Measurements from ENCODE around the gene FBXW4.
"Not testable (repeated sequence)": the region's sequence is repeated elsewhere in the genome, so short reads cannot be mapped to it uniquely, and the experiment has no call there.

FBXW4 gene

GRCh38 chr10:101617102-101617823, 77.7 kb downstream of the FBXW4 start:
- no peak for DNase-seq (ENCODE audit: low read depth, low spot score)

DNA sequence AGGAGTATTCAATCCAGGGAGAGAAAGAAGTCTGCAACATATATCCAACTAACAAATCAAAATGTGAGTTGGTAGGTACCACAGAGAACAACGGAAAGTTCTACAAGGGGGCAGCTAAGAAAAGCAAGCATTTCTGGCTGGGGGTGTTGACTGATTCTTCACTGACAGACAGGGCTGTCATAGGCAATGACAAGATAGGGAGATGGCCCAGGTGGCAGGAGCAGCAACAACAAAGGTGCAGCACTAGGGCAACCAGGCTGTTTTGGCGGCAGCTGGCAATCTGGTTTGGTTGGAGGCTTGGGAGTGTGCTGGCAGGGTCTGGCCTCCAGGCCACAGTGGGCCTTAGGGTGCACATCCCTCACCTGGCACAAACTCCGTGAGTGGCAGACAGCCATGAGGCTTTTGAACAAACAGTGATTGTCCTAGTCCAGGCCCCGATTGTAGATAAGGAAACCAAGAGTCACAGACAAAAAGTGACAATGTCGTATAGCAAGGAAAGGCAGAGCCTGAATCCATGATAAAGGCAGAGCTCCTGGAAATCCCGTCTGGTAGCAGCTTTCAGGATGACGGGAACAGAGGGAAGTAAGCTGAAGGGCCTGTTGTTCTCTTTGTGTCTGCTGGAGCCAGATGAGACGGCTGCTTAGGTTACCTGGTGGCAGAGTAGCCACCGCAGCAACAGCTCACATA, 78.4 kb downstream of the FBXW4 start:
- DNase-seq (ENCODE audit: low read depth, low spot score): no peak

DNA sequence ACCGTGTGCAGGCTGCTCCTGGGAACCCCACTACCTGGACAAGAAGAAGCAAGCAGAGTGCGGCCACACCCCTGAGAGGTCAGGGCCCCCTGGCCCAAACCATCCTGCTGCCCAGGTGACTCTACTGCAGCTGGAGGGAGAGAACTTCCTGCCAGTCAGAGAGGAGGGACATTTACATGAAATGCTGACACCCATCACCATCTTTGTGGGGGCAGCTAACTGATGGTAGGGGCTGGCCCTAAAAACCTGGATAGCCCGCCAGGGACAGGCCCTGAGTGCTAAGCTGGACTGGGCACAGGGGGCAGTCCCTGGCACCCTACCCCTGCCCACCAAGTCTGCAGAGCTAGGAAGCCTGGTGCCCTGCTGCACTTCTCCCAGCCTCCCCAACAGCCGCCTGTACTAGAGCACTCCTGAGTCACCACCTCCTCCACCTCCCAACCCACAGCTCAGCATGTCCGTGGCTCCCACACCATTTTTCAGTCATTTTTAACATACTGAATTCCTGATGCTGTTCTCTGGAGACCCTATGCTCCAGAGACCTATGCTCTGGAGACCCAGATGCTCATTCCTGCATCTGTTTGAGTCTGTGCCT, 79.3 kb downstream of the FBXW4 start:
- DNase-seq (ENCODE audit: low read depth, low spot score): no peak

- no peak for DNase-seq (ENCODE audit: low read depth, low spot score)
These were observed 80.1 kb downstream of the FBXW4 start for GRCh38 chr10:101614663-101615524.

- no peak for DNase-seq (ENCODE audit: low read depth, low spot score)
These were observed 81.3 kb downstream of the FBXW4 start for GRCh38 chr10:101613646-101614045.

- DNase-seq (ENCODE audit: low read depth, low spot score): no peak
These were observed 82.1 kb downstream of the FBXW4 start for GRCh38 chr10:101612872-101613271.

DNA sequence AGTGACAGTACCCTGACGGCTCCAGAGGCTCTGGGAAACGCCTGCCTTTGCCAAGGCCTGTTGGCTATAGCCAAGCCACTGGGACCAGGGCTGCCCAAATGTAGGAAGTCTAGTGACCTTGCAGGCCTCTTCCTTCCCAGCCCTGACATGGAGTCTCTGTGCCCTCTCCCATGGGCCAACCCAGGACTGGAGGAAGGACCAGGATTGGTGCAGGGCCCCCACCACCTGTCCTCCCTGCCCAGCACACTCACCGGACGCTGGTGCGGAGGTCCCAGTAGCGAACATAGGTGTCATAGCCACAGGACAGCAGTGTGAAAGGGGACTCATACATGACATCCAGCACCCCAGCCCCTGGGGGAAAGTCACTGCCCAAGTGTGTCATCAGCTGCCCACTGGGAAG, 82.9 kb downstream of the FBXW4 start:
- DNase-seq (ENCODE audit: low read depth, low spot score): no peak

- no peak for DNase-seq (ENCODE audit: low read depth, low spot score)
These were observed 83.7 kb downstream of the FBXW4 start for GRCh38 chr10:101611096-101611905.

GRCh38 chr10:101609481-101609880, 85.5 kb downstream of the FBXW4 start:
- no peak for DNase-seq (ENCODE audit: low read depth, low spot score)

DNA sequence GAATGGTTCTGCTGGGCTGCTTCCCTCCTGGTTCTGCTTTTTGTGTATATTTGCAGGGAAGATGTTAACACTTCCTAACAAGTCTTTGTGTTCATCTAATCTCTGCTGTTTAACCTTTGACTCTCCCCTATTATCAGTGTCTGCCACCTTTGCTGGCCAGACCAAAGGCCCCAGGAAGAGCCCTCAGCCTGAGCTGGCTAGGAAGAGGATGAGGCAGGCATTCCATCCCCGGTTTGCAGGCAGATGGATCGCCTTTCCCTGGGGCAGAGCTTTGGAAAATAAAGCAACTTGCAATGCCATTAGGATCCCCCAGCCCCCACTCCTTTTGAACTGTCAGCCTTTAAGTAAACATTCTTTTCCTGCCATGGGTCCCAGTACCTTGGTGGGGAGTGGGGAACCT, 87.8 kb downstream of the FBXW4 start:
- DNase-seq (ENCODE audit: low read depth, low spot score): no peak

DNA sequence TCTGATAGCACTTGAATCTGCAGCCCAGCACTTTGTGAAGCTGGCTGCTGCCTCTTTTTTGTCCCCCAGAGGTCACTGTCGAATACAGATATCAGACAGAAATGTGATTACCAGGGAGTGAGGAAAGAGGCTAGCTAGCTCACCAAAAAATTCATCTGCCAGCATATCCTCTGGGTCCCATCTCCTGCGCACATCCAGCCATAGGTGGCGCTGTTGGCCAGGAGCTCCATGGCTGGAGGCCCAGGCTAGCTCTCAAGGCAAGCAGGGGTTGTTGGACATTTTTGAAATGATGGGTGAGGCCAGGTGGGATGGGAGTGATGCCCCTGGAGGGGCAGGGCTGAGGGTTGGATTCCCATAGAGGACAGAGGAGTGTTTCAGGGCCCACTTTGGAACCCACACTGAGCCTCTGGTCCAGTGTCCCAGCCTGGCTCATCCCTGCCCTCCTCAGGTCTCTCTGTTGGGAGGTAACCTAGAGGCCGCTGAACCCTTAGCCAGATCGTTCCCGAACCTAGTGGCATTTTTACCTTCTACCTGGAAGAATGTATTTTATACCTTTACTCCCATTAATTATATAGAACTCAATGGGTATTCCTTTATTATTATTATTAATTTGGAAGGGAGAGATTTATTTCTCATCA, 92.1 kb downstream of the FBXW4 start:
- peak; percentile 82 for DNase-seq (ENCODE audit: low read depth, low spot score)

DNA sequence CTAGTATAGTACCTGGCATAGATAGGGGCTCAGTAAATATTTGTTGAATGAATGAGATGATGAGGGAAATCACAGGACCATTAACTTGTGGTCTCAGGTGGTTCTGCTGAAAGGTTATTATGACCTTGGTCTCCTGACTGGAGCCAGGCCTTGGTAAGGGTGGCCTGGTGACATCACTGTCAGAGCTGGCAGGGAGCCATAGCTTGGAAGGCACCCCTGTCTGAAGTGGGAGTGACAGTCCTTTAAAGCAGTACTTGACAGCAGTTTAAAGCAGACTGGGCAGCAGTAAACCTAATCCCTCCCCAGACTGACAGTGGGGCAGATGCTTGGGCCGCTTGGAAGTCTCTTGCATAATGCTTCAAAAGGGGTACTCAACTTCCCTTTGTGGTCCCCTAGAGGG, 93.4 kb downstream of the FBXW4 start:
- no peak for DNase-seq (ENCODE audit: low read depth, low spot score)

DNA sequence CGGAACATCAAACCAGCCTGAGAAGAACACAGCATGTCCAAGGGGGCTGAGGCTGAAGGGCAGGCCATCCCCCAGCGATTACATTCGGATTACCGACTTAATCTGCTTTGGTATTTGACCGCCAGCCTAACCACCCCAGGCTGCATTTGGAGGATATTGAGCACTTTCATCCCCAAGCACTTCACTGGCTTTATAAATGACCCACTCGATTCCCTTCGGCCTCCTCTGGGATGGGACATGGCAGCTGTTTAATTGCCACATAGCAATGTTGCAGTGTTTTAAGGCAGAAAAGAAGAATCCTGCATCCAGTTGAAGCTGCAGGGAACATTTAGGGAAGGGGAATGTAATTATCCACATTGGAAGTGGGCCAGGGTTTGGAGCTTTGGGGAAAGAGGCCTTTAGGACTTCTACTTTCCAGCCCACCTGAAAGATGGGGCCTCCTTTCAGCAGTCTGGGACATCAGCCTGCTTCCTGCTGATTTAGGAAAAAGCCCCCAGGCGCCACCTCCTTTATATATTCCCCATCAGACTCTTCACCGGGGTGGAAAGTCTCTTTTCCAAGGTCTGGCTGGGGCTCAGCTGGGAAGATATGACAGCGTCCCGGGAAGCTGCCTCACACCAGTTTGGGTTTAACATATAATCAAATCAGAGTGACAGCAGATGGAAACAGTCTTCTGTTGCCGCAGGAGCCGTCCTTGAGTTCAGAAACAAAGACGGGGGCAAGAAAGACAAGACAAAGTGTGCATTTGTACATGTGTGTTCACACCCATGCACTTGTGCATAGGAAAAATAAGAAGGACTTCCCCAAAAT, 97.7 kb downstream of the FBXW4 start:
- no peak for DNase-seq (ENCODE audit: low read depth, low spot score)

- no peak for DNase-seq (ENCODE audit: low read depth, low spot score)
These were observed 99.2 kb downstream of the FBXW4 start for GRCh38 chr10:101595591-101596433.

DNA sequence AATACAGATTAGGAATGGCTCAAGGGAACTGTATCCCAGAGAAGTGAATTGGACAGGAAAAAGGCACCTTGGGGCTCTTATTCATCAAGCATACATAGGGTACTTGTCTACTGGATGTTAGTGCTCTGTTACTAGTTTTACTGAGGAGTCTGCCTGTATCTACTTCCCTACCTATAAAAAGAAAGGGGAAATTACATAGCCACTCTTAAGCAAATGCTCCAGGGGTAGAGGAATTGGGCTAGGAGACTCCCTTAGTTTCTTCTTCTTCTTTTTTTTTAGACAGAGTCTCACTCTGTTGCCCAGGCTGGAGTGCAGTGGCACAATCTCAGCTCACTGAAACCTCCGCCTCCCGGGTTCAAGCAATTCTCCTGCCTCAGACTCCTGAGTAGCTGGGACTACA, 101.6 kb downstream of the FBXW4 start:
- DNase-seq (ENCODE audit: low read depth, low spot score): not testable (repeated sequence)

- DNase-seq (ENCODE audit: low read depth, low spot score): no peak
These were observed 106.1 kb downstream of the FBXW4 start for GRCh38 chr10:101588879-101589278.

- peak; percentile 87 for DNase-seq (ENCODE audit: low read depth, low spot score)
These were observed 107.0 kb downstream of the FBXW4 start, which contains the start of the genes DPCD and POLL for GRCh38 chr10:101587725-101588653. Gene DPCD, plus strand, starts transcription at chr10:101588321. Its CDS starts 16 bp downstream, at chr10:101588337. Gene POLL, minus strand, starts transcription at chr10:101588257. Its CDS starts 897 bp downstream, at chr10:101587360.

- DNase-seq (ENCODE audit: low read depth, low spot score): no peak
These were observed 109.1 kb downstream of the FBXW4 start for GRCh38 chr10:101585841-101586240.

Measured in iPS DF 19.7 (cell line).